Measurements from ENCODE around the gene MANBA.

Gene MANBA

GRCh38 chr4:102641793-102642192, 119.0 kb downstream of the MANBA start:
- DNase-seq (ENCODE audit: low read depth): no peak
- H3K4me3 ChIP-seq (ENCODE audit: low read depth, low read length): no peak overlapping the region
- TF ChIP-seq POLR2A (IDR thresholded peaks at IDR 0.05; ENCODE audit: extremely low read depth, insufficient read length): no peak

- DNase-seq (ENCODE audit: low read depth): no peak
- TF ChIP-seq MYC (IDR thresholded peaks at IDR 0.05; ENCODE audit: low read depth, low read length): no peak
- no peak for TF ChIP-seq POLR2A (IDR thresholded peaks at IDR 0.05; ENCODE audit: extremely low read depth, insufficient read length)
- TF ChIP-seq CTCF (IDR thresholded peaks at IDR 0.05; ENCODE audit: low read depth, low read length): no peak
- no peak for TF ChIP-seq MAX (IDR thresholded peaks at IDR 0.05; ENCODE audit: low read depth, low read length)
- no peak overlapping the region for H3K4me3 ChIP-seq (ENCODE audit: low read depth, low read length)
Observed at GRCh38 chr4:102640669-102641068, 120.1 kb downstream of the MANBA start.

- no peak overlapping the region for H3K4me3 ChIP-seq (ENCODE audit: low read depth, low read length)
- no peak for DNase-seq (ENCODE audit: low read depth)
- TF ChIP-seq CTCF (IDR thresholded peaks at IDR 0.05; ENCODE audit: low read depth, low read length) (no peak), MAX (IDR thresholded peaks at IDR 0.05; ENCODE audit: low read depth, low read length) (no peak), POLR2A (IDR thresholded peaks at IDR 0.05; ENCODE audit: extremely low read depth, insufficient read length) (no peak), MYC (IDR thresholded peaks at IDR 0.05; ENCODE audit: low read depth, low read length) (no peak)
Observed at GRCh38 chr4:102639598-102639997, 121.2 kb downstream of the MANBA start.

GRCh38 chr4:102638621-102639020, 122.1 kb downstream of the MANBA start:
- DNase-seq (ENCODE audit: low read depth): no peak
- no peak overlapping the region for H3K4me3 ChIP-seq (ENCODE audit: low read depth, low read length)
- no peak for TF ChIP-seq POLR2A (IDR thresholded peaks at IDR 0.05; ENCODE audit: extremely low read depth, insufficient read length)
- no peak for TF ChIP-seq MYC (IDR thresholded peaks at IDR 0.05; ENCODE audit: low read depth, low read length)
- no peak for TF ChIP-seq MAX (IDR thresholded peaks at IDR 0.05; ENCODE audit: low read depth, low read length)
- TF ChIP-seq CTCF (IDR thresholded peaks at IDR 0.05; ENCODE audit: low read depth, low read length): no peak

- TF ChIP-seq CTCF (IDR thresholded peaks at IDR 0.05; ENCODE audit: low read depth, low read length) (no peak), MAX (IDR thresholded peaks at IDR 0.05; ENCODE audit: low read depth, low read length) (no peak), POLR2A (IDR thresholded peaks at IDR 0.05; ENCODE audit: extremely low read depth, insufficient read length) (no peak), MYC (IDR thresholded peaks at IDR 0.05; ENCODE audit: low read depth, low read length) (no peak)
- no peak for DNase-seq (ENCODE audit: low read depth)
- H3K4me3 ChIP-seq (ENCODE audit: low read depth, low read length): no peak overlapping the region
Observed at GRCh38 chr4:102637391-102637790, 123.4 kb downstream of the MANBA start.

- DNase-seq (ENCODE audit: low read depth): no peak
- no peak for TF ChIP-seq MYC (IDR thresholded peaks at IDR 0.05; ENCODE audit: low read depth, low read length)
- no peak for TF ChIP-seq POLR2A (IDR thresholded peaks at IDR 0.05; ENCODE audit: extremely low read depth, insufficient read length)
- no peak for TF ChIP-seq CTCF (IDR thresholded peaks at IDR 0.05; ENCODE audit: low read depth, low read length)
- no peak for TF ChIP-seq MAX (IDR thresholded peaks at IDR 0.05; ENCODE audit: low read depth, low read length)
Observed at GRCh38 chr4:102633100-102633499, 127.7 kb downstream of the MANBA start.

More at GRCh38 chr4:102633100-102633499, 127.7 kb downstream of the MANBA start:
- H3K4me3 ChIP-seq (ENCODE audit: low read depth, low read length): no peak overlapping the region

Measured in NB4 (cell line).